Cardiac muscle cell (in vitro differentiated cells and primary cell): ENCODE data around the gene TSTD2. TPM values are rescaled to one million over a fixed set of nuclear protein-coding genes. Genes with fewer than 3 reads are reported as not detected.

Experiments
- DNase-seq, 2 donors: peaks; one replicate each; pipeline versions ENCODE4 v3.0.0 to v3.0.0-alpha.2; 2010 to 2017; ENCODE audit warnings: low read depth in 1 of 2, low spot score in 1 of 2
- H3K27ac ChIP-seq: fragments of 200-600 bp; sonication (generic); 2 replicates; pipeline ENCODE4 v1.5.1; 2016
- H3K27me3 ChIP-seq: fragments of 200-600 bp; sonication (generic); 2 replicates; pipeline ENCODE4 v1.6.0; 2016; ENCODE audit warnings: control low read depth
- H3K36me3 ChIP-seq: fragments of 200-600 bp; sonication (generic); 2 replicates; pipeline ENCODE4 v1.5.1; 2016; ENCODE audit warnings: control low read depth
- H3K4me1 ChIP-seq: fragments of 200-600 bp; sonication (generic); 2 replicates; pipeline ENCODE4 v1.8.1; 2017; ENCODE audit warnings: low read depth, mild to moderate bottlenecking, mixed run types
- H3K4me3 ChIP-seq: fragments of 200-600 bp; sonication (generic); 2 replicates; pipeline ENCODE4 v1.5.1; 2016; ENCODE audit warnings: mild to moderate bottlenecking
- H3K9me3 ChIP-seq: fragments of 200-600 bp; sonication (generic); 2 replicates; pipeline ENCODE4 v1.5.1; 2017; ENCODE audit warnings: low read depth, mild to moderate bottlenecking, control low read depth
- polyA plus RNA-seq: library from polyadenylated mRNA; unstranded; fragments of >200 nt; fragmentation: Nextera tagmentation; extraction: Ambion mirVana; gene quantifications from 2 replicates; pipeline ENCODE4 v1.2.1, GENCODE V29; 2016
- total RNA-seq: library from RNA; depleted of rRNA; stranded (reverse); fragments of >200 nt; gene quantifications from 2 replicates; pipeline ENCODE4 v1.2.3, GENCODE V29; 2016
- TF ChIP-seq, protein P1 (sequence below): IDR thresholded peaks from 2 replicates; pipeline ENCODE4 v1.5.1; 2012; ENCODE audit warnings: low read depth, mild to moderate bottlenecking, low read length

Gene TSTD2
- total and polyA plus RNA-seq, 2 experiments from 2014 or later = 17.2 to 25.9 TPM

DNA sequence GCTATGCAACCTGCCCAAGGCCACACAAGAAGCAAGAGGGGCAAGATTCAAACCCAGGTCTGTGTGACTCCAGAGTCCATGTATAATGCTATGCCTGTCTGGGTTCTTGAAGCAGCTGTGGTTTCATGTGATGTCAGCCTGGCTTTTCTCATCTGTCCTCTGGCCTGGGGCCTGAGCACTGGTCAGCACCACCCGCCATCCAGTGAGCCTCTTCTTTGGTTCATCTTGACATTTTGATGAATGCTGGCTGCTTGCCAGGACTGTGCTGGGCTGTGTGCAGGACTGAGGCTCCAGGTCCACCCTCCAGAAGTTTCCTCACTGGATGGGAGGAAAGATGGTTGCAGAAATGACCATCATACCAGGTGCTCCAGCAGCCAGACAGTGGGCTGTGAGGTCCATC, 61.5 kb downstream of the TSTD2 start:
- DNase-seq = peak in 1 of 2 donors; percentile 36
- Histone ChIP-seq H3K4me1 (no peaks in the 10 kb centered on the region), H3K27me3 (no peaks in the 10 kb centered on the region), H3K4me3 (no peak overlapping the region), H3K27ac (no peak overlapping the region), H3K36me3 (peaks cover 45% of the 10 kb centered on the region), H3K9me3 (no peaks in the 10 kb centered on the region)
- TF ChIP-seq, protein P1, sequence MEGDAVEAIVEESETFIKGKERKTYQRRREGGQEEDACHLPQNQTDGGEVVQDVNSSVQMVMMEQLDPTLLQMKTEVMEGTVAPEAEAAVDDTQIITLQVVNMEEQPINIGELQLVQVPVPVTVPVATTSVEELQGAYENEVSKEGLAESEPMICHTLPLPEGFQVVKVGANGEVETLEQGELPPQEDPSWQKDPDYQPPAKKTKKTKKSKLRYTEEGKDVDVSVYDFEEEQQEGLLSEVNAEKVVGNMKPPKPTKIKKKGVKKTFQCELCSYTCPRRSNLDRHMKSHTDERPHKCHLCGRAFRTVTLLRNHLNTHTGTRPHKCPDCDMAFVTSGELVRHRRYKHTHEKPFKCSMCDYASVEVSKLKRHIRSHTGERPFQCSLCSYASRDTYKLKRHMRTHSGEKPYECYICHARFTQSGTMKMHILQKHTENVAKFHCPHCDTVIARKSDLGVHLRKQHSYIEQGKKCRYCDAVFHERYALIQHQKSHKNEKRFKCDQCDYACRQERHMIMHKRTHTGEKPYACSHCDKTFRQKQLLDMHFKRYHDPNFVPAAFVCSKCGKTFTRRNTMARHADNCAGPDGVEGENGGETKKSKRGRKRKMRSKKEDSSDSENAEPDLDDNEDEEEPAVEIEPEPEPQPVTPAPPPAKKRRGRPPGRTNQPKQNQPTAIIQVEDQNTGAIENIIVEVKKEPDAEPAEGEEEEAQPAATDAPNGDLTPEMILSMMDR = no peak

GRCh38 chr9:97570899-97571298, 62.3 kb downstream of the TSTD2 start:
- H3K9me3 ChIP-seq = no peaks in the 10 kb centered on the region
- H3K27me3 ChIP-seq = no peaks in the 10 kb centered on the region
- no peaks in the 10 kb centered on the region for H3K4me1 ChIP-seq
- TF ChIP-seq, protein P1 = no peak
- DNase-seq = no peak
- no peak overlapping the region for H3K27ac ChIP-seq
- no peak overlapping the region for H3K4me3 ChIP-seq
- H3K36me3 ChIP-seq = peaks cover 50% of the 10 kb centered on the region

DNA sequence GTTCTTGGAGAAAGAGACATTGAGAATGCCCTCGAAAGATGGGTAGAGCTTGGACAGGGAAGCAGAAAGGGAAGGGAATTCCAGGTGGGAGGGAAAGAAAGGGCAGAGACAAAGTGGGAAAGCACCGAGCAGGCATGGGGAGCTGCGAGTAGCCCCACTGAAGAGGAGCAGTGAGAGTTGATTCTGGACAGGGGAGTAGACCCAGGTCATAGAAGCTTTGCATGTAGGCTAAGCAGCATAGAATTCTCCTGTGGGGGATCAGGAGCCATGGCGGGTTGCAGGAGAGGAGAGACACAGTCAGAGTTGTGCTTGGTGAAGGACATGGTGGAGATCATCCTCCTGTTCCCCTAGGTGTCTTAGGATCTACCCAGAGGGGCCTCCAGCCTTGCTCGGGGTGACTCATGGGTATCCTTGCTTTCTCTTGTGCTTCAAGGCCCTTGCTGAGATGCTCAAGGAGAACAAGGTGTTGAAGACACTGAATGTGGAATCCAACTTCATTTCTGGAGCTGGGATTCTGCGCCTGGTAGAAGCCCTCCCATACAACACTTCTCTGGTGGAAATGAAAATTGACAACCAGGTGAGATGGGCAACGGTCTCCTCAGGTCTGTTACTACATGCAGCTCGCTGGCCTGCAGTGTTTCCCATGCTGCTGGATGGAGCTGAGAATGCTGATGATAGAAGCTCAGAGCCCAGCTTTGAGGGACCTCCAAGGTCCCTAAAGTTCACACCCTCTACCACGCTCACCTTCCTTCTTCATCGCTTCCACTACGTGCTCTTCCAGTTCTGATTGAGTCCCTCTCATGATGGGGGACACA, 64.5 kb downstream of the TSTD2 start:
- no peak overlapping the region for H3K4me3 ChIP-seq
- no peaks in the 10 kb centered on the region for H3K4me1 ChIP-seq
- H3K27ac ChIP-seq = no peak overlapping the region
- H3K9me3 ChIP-seq = no peaks in the 10 kb centered on the region
- no peaks in the 10 kb centered on the region for H3K27me3 ChIP-seq
- TF ChIP-seq, protein P1 = no peak
- DNase-seq = no peak
- H3K36me3 ChIP-seq = peaks cover 66% of the 10 kb centered on the region

DNA sequence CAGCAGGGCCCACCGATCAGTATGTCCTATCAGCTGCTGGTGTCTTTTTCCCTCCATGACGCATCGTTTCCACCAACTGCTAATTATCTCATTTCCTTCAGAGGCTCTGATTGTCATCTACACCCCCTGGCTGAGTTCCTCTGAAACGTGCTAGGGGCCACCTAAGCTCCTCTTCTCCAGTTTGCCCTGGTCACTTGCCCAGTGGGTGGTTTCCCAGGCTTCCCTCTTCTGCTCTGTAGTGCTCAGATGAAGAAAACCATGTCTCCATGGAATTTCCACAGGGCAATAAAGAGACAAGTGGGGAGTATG, 65.3 kb downstream of the TSTD2 start:
- TF ChIP-seq, protein P1 = no peak
- Histone ChIP-seq H3K27ac (no peak overlapping the region), H3K4me3 (no peak overlapping the region)

GRCh38 chr9:97567182-97567893, 65.8 kb downstream of the TSTD2 start:
- no peaks in the 10 kb centered on the region for H3K27me3 ChIP-seq
- H3K27ac ChIP-seq = no peak overlapping the region
- no peak for DNase-seq
- H3K4me3 ChIP-seq = no peak overlapping the region
- H3K4me1 ChIP-seq = no peaks in the 10 kb centered on the region
- H3K9me3 ChIP-seq = no peaks in the 10 kb centered on the region
- TF ChIP-seq, protein P1 = no peak
- H3K36me3 ChIP-seq = peaks cover 64% of the 10 kb centered on the region

More for the DNA sequence above, 65.3 kb downstream of the TSTD2 start:
- Histone ChIP-seq H3K36me3 (peaks cover 66% of the 10 kb centered on the region), H3K9me3 (no peaks in the 10 kb centered on the region), H3K4me1 (no peaks in the 10 kb centered on the region), H3K27me3 (no peaks in the 10 kb centered on the region)
- no peak for DNase-seq
